ENCODE measurements around the gene RHOD.

Gene RHOD, protein sequence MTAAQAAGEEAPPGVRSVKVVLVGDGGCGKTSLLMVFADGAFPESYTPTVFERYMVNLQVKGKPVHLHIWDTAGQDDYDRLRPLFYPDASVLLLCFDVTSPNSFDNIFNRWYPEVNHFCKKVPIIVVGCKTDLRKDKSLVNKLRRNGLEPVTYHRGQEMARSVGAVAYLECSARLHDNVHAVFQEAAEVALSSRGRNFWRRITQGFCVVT

DNA sequence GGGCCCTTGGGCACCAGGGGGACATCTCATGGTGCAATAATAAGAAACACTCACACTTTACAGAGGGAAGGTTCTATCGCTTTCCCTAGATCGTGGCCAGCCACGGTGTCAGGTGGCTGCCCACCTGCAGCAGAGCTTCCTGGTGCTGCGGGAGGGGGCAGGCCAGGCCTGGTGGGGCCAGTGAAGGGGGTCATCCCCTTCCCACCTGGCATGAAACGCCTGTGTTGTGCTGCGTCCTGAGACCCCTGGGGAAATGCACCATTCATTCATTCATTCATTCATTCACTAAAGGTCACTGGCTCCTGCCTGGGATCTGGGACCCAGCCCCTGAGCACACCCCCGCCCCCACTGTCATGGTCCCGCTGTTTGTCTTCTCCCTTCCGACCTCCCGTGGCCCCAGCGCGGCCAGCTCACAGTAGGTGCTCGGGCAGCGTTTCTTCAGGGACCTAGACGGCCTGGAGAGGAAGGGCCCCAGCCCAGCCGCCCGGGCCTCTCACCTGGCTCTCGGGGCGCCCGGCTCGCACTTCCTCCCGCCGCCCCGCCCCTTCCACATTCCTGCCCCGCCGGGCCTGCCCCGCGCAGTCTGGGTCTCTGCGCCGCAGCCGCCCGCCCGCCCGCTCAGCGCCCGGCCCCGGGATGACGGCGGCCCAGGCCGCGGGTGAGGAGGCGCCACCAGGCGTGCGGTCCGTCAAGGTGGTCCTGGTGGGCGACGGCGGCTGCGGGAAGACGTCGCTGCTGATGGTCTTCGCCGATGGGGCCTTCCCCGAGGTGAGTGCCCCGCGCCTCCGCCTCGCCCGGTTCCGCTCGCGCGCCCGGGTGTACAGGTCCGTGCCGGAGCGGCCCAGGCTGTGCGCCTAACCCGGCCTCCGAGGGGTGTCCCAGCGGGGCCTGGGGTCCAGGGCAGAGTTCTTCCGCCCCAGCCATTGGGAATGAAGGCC, at the start of gene RHOD:
TSS of gene RHOD (plus strand) at position 581 of the 938 bp plus-strand sequence. CDS start at position 637, 56 bp downstream.
- DNase-seq (ENCODE audit: low read depth in 2 of 2) = no peak

- no peak for DNase-seq (ENCODE audit: low read depth in 2 of 2)
Observed at GRCh38 chr11:67007126-67007525, 49.5 kb upstream of the RHOD start.

DNA sequence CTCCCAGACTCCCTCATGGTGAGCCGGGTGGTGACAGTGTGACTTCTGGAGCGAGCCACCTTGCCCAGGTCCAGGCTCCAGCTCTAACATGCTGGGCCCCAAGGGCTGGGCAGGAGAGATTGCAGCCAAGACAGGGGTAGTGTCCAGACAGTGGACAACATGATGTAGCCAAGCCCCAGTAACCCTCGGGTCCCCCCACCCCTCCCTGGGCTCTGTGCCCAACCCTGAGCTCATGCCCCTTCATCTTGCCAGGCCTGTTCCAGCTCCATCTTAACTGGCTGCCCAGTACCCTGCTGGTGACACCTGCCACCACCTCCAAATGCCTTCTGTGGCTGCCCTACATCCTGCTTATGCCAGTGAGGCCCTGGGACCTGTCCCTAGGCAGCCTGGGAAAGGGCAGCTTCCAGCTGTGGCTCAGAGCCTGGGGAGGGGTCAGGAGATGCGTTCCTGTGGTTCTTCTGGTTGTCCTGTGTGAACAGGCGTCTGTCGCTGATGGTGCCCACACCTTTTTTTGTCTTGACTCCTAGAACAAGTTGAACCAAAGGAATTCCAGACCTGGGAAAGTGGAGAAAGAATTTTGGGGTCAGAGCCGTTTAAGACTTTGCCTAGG, 46.2 kb upstream of the RHOD start:
- DNase-seq (ENCODE audit: low read depth in 2 of 2) = no peak

- no peak for DNase-seq (ENCODE audit: low read depth in 2 of 2)
Observed at GRCh38 chr11:67013511-67014045, 43.1 kb upstream of the RHOD start.

DNA sequence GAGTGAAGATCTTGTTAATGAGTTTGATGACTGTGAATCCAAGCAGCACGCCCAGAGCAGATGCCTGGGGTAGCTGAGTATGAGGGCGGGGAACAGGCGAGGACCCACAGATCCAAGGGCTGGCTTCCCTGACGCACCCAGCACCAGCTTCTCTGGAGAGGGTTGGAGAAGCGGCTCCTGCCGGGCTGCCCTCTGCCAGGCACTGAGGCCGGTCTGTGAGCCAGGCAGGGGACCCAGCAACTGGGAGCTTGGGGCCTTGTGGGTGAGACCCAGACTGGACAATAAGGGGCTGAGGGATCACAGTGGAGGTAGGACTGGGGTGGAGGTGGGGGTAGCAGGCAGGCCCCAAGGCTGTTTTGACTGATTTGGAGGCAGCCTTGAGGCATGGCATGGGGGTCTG, 42.3 kb upstream of the RHOD start:
- no peak for DNase-seq (ENCODE audit: low read depth in 2 of 2)

- no peak for DNase-seq (ENCODE audit: low read depth in 2 of 2)
Observed at GRCh38 chr11:67015048-67015447, 41.6 kb upstream of the RHOD start.

DNA sequence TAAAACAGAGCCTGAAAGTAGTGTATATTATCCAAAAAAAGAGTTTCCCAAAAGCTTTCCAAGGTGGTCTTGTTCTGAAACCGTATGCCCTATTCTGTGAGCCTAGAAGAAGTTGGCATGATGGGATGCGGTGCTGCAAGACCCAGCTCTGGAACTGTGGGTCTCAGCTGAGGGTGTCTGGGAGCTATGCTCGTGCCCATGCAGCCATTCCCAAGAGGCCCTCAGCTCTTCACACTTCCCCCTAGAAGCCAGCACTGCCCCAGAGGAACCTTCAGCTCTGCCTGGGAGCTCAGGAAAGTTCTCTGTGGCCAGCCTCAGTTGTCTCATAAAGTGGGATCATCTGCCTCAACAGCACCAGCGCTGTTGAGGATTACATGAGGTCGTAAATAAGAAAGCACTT, 40.1 kb upstream of the RHOD start:
- no peak for DNase-seq (ENCODE audit: low read depth in 2 of 2)

DNA sequence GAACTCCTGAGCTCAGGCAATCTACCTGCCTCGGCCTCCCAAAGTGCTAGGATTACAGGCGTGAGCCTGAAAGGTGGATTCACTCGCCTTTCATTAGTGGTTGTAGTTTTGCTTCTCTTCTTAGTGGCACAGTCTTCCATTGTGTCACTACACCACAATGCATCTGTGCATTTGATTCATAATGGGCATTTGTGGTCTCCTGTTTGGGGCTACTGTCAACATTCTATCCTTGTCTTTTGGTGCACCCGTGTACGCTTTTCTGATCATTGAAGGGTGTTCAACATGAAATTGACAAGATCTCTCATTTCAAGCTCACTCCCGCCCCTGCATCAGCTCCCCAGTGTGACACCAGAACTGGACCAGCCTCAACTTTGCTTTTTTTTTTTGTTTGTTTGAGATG, 35.7 kb upstream of the RHOD start:
- DNase-seq (ENCODE audit: low read depth in 2 of 2) = no peak

- DNase-seq (ENCODE audit: low read depth in 2 of 2) = no peak
Observed at GRCh38 chr11:67022341-67022933, 34.2 kb upstream of the RHOD start.

GRCh38 chr11:67022961-67023956, 33.4 kb upstream of the RHOD start, which contains the start of gene SYT12:
Gene SYT12 (plus strand): TSS chr11:67023134. CDS start chr11:67030145, 7,011 bp downstream.
- DNase-seq (ENCODE audit: low read depth in 2 of 2) = no peak

DNA sequence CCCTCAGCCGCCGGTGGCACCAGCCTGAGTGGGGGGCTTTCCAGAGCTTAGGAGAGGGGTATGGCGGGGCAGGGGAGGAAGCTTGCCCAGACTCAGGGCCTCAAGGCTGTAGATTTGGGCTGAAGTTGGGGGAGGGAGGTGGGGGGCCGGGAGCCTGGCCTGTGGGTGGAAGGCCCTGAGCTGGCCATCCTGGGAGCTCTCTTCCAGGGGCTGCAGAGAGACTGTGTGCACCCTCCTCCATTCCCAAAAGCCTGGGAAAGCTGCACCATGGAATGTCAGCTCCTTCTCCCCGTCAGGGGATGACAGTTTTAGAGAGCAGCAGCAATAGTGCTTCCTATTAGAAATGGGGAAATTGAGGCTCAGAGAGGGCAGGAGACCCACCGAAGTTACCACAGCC, 32.7 kb upstream of the RHOD start:
- no peak for DNase-seq (ENCODE audit: low read depth in 2 of 2)

- no peak for DNase-seq (ENCODE audit: low read depth in 2 of 2)
Observed at GRCh38 chr11:67024410-67024809, 32.2 kb upstream of the RHOD start.

GRCh38 chr11:67024966-67025365, 31.7 kb upstream of the RHOD start:
- DNase-seq (ENCODE audit: low read depth in 2 of 2) = no peak

GRCh38 chr11:67025750-67026149, 30.9 kb upstream of the RHOD start:
- no peak for DNase-seq (ENCODE audit: low read depth in 2 of 2)

- DNase-seq (ENCODE audit: low read depth in 2 of 2) = no peak
Observed at GRCh38 chr11:67026941-67027340, 29.7 kb upstream of the RHOD start.

DNA sequence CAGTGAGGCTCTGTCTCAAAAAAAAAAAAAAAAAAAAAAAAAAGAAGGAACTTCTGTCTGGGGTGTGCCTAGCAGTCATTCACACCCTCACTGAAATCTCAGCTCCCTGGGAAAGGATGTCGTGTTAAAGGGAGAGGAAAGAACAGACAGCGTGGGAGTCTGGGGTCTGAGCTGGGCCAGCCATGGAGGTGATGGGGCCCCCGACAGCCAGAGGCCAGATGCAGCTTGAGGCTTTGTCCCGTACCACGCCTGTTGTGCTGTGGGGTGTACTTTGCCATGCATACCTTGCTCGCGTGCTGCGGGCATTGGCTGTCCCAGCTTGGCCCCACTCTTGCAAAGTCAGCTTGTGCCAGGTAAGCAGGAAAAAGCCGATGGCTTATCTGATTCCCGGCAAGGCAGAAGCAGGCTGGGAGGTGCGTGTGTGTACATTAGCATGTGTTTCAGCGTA, 29.1 kb upstream of the RHOD start:
- no peak for DNase-seq (ENCODE audit: low read depth in 2 of 2)

DNA sequence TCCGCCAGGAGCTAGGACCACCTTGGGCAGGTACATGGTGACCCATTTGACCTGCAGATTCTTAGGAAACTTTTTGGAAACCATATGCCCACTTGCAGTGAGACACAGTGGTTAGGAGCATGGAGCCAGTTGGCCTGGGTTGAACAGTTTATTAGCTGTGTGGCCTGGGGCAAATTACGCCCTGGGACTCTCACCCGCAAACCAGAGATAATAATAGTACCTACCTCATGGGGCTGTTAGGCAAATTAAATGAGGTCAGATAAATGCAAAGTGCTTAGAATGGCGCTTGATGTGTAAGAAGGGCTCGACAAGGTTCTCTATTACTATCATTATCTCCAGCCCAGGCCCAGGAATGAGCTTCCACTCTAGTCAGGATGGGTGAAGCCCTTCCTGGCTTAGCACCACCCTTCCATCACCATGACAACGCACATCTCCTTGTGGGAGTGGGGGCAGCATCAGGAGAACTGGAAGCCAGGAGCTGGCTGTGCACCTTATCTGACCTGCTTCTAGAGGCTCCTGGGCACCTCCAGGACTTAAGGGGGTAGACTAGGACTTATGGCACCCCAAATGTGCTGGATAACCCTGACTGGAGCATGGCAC, 28.6 kb upstream of the RHOD start:
- DNase-seq (ENCODE audit: low read depth in 2 of 2) = no peak

GRCh38 chr11:67029146-67029545, 27.5 kb upstream of the RHOD start:
- no peak for DNase-seq (ENCODE audit: low read depth in 2 of 2)

DNA sequence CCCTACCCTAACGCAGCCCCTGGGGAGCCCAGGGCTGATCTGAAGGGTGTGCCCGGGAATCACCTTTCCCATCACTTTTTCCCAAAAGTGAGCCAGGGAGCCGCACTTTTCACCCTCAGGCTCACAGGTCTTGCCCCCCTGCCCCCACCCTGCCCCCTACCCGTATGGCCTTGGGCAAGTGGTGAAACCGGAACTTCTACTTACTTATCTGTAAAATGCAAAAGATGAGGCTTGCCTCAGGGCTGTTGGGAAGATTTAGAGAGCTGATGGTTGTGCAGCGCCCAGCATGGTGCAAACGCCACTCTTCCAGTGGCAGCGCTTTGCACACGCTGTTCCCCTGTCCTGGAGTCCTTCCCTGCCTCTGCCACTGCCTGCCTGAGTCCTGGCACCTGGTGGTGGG, 25.7 kb upstream of the RHOD start:
- DNase-seq (ENCODE audit: low read depth in 2 of 2) = no peak
